HG03521 (cell line): Measurements from ENCODE around the gene THPO.

Experiments used
- ATAC-seq: cut with Tn5 transposase; IDR thresholded peaks from one replicate; pipeline ENCODE4 v1.9.1; 2021; ENCODE audit warnings: mild to moderate bottlenecking, moderate library complexity; ENCODE audit not compliant: unreplicated experiment

The THPO gene

DNA sequence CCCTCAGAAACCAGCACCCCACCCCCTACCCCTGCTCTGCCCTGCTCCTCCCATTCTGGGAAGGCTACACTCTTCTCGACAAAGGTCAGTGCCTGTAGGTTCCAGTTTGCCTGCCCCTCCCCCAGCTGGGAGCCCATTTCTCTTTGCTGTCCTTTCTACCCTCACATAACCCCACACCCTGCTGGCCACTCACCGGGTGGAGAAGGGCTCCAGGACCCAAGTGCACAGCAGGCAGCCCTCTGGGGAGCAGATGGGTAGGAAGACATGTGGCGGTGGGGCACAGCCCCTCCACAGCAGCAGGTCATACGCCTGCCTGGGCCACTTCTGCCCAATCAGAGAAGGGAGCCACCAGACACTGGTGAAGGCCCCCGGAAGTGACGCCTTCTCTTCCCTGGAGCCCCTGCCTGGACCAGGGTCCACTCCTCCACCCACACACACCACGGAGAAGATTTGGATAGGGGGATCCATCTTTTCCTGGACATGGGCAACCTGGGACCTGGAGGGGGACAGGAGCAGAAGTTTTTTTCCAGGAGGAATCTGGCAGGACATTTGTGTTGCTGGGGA is at the start of gene THPO:
TSS of gene THPO (minus strand) at position 326 of the 564 bp plus-strand sequence. CDS start 1,948 bp downstream, outside the sequence.
- ATAC-seq = no peak

DNA sequence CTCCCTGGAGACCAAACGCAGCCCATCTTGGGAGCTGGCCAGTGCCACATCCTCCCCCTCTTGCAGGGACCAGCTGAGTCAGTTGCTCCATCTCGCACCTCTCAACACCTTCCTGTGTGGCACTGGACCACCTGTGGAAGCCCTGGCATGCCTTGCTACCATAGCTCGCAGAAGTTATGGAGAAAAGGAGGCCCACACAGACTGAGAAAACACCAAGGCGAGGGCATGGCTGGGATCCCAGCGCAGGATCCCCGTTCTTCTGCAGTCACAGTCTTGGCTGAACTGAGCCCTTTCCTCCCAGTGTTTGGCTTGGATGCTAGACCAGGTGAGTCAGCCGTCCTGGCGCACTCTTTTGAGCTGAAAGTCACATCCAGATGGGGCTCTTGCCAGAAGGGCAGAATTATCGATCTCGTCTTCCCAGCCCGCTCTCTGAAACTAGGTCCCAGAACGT is 48.7 kb upstream of the THPO start:
- no peak for ATAC-seq

GRCh38 chr3:184423561-184423960 is 45.6 kb upstream of the THPO start:
- no peak for ATAC-seq

DNA sequence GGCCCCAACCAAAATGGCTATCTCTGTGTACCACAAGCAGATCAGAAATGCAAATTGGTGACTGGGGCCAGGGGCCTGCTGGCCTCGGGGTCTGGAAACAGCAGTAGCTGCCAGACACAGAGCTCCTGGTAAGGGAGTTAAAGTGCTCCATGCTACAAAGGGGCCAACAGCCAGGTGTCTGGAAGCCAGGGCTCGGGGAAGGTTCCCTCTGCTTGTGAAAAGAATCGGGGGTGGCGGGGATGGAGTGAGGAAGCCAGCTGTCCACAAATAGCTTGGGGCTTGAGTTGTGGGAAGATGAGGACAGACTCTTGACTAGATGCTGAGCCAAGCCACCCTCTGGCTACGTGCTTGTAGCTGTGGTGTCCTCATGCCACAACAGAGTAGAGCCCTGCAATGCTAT is 41.2 kb upstream of the THPO start:
- ATAC-seq = no peak

DNA sequence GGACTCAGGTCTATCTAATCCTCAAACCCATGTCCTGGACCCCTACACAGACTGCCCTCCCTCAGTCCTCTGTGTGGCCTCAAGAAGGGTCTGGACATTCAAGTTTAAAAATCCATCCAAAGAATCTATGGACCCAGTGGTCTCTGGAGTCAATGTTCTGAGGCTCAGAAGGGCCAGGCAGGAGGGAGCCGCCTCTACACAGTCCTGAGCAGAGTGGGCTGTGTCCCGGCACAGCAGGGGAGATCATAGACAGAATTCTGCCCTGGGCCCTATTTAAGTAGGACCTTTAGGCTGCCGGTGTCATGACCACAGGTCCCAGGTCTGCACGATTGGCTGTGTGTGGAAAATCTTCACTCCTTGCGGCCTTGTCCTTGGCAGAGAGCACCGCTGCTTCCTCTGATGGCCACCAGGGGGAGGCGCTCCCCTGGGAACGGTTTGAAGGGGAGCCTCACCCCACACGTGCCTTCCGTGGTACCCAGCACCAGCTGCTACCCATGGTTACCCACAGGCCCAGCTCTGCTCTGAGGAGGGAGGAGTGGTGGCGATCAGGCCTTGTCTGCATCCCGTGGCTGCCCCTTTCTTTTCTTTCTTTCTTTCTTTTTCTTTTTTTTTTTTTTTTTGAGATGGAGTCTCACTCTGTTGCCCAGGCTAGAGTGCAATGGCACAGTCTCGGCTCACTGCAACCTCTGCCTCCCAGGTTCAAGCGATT is 39.8 kb upstream of the THPO start:
- ATAC-seq = peak; percentile 96

DNA sequence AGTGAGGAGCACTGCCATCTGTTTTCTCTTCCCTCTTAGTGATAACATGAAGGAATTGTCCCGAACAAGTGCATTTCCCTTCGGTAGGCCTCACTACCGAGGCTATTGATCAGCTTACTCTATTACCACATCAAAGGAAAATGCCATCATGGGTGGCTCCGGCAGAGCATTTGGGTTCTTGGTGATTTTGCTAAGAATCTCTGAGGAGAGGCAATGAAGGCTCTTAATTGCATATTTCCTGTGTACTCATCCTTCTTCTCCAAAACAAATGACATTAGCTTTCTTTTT is 37.1 kb upstream of the THPO start:
- no peak for ATAC-seq

DNA sequence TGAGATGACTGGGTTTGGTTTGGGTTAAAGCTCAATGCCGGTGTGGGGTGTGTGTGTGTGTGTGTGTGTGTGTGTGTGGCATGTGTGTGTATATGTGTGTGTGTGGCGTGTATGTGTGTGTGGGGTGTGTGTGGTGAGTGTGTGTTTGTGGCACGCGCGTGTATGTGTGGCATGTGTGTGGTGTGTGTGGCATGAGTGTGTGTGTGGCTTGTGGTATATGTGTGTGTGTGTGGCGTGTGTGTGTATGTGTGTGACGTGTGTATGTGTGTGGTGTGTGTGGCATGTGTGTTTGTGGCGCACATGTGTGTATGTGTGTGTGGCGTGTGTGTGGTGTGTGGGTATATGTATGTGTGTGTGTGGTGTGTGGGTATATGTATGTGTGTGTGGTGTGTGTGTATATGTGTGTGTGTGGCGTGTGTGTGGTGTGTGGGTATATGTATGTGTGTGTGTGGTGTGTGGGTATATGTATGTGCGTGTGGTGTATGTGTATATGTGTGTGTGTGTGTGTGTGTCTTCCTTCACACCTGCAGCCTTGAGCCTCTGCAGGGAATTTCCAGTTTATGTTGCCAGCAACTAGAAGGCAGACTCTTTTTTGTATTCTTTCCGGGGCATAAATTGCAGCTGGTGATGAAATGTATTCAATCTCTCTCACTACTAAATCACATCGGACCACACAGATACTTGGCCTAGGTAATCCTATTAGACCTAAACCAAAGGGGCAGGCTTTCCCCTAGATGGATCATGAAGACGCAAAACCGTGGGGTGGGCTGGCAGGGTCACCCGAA is 36.6 kb upstream of the THPO start:
- no peak for ATAC-seq

- ATAC-seq = no peak
These were observed 32.0 kb upstream of the THPO start for GRCh38 chr3:184409946-184410500.

GRCh38 chr3:184409331-184409926 is 31.4 kb upstream of the THPO start:
- no peak for ATAC-seq

- no peak for ATAC-seq
These were observed 27.3 kb upstream of the THPO start for GRCh38 chr3:184405075-184406030.

DNA sequence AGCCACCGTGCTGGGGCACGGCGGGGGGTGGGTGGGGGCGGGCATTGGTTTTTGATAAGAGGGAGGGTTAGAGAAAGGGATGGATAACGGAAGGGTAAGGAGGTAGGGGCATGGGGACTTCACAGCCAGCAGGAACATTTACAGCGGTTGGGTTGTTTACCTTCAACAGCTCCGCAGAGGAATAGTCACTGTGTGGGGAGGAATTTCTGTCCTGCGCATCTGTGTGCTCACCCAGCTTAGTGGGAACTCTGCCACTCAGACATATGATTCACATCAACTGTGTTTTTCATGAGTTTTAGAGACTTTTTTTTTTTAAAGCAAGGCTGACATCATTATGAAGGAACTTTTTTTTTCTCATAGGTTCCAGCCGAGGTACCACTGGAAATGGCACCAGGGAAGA is 21.4 kb upstream of the THPO start:
- ATAC-seq = no peak

DNA sequence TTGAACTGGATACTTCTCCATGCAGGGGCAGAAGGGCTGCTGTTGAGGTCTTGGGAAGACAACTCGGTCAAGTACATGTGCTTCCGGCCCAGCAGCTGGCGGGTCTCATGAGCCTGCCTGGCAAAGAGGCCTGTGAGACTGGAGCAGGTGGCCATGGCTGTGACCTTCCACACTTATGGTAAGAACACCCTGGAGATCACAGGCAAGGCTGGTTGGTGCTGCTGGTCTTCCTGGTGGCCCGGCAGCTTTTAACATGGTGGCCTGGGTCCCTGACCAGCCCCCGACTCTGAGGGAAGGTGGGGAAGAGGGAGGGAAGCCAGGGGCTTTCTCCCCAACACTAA is 17.3 kb upstream of the THPO start:
- no peak for ATAC-seq

DNA sequence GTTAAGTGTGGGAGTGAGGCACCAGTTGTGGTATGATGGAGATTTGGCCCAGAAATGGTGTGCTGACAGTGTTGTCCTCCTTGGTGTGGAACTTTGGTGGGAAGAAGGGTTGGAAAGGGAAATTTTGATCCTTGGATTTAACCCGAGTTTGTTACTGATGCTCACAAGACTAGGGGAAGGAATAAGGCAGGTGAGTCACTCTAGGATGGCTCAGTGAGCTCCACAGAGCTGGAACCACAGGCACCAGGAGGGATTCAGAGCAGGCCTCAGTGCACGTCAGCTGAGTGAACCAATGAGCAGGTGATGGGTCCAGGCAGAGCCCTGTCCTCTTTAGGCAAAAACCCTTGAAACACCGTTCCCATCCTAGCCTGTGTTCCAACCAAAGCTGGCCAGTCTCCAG is 13.3 kb upstream of the THPO start:
- no peak for ATAC-seq

DNA sequence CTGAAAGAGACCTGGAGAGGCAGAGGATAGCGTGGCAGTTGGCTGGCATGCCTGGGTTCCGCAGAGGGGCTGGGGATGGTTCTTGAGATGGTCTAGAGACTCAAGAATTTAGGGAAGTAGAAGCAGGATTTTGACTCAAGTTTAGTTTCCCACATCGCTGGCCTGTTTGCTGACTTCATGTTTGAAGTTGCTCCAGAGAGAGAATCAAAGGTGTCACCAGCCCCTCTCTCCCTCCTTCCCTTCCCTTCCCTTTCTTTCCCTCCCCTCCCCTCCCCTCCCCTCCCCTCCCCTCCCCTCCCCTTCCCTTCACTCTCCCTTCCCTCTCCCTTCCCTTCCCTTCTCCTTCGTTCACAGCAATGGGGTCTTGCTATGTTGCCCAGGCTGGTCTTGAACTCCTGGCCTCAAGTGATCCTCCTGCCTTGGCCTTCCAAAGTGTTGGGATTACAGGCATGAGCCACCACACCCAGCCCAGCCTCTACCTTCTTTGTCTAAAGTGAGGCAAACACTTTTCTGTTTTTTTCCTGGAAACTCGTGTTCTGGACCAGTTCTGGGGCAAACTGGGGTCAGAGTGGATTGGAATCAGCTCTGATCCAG is 12.0 kb upstream of the THPO start:
- no peak for ATAC-seq

- ATAC-seq = no peak
These were observed 11.4 kb upstream of the THPO start for GRCh38 chr3:184389384-184389783.

DNA sequence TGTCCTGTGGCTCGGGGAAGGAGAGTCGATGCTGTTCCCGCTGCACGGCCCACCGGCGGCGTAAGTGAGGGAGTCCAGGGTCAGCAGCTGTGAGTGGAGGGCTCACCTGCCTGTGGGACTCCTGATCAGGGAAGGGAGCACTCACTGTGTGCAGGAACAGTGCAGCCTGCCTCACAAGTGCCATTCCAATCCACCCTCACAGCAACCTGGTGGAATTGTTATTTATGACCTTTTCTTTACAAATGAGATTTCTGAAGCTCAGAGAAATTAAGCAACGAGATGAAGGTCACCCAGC is 10.9 kb upstream of the THPO start:
- ATAC-seq = no peak

DNA sequence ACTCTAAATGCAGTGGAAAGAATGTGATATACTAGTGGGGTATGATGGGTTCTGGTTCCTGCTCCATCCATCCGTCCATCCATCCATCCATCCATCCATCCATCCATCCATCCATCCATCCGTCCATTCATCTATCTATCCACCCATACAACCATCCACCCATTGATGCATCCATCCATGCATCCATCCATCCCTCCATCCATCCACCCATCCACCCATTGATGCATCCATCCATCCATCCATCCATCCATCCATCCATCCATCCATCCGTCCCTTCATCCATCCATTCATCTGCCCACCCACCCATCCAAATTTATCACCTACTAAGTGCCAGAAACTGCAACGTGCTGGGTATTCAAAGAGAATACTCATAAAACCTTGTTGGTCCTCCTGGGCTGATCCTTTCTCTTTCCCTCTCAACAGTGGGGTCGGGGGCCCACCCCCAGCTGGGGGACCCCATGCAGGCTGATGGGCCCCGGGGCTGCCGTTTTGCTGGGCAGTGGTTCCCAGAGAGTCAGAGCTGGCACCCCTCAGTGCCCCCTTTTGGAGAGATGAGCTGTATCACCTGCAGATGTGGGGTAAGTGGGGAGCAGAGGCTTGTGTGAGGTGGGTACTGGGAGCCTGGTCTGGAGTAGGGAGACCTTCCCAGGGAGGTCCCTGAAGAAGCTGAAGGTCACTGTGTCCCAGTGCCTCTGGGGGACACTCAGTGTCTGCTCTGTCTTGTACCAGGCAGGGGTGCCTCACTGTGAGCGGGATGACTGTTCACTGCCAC is 10.3 kb upstream of the THPO start:
- ATAC-seq = no peak

GRCh38 chr3:184387174-184387714 is 9.2 kb upstream of the THPO start:
- ATAC-seq = no peak

- ATAC-seq = no peak
These were observed 8.2 kb upstream of the THPO start for GRCh38 chr3:184386047-184386806.
